ENCODE results near the gene ADCY3. TPM values are rescaled to one million over a fixed set of nuclear protein-coding genes. Genes with fewer than 3 reads are reported as not detected.

Gene ADCY3
- total RNA-seq, 1 experiment from 2014 or later, result 71.1 TPM

- no peaks in the 10 kb centered on the region for H3K27me3 ChIP-seq (ENCODE audit: insufficient read depth, low read length)
- ATAC-seq, result no peak
Observed at GRCh38 chr2:24843330-24843860, 76.6 kb downstream of the ADCY3 start.

More at GRCh38 chr2:24843330-24843860, 76.6 kb downstream of the ADCY3 start:
- no peaks in the 10 kb centered on the region for H3K9me3 ChIP-seq (ENCODE audit: control insufficient read depth in 1 of 2, insufficient read depth in 1 of 2, low read depth in 1 of 2, low read length in 2 of 2)
- no peaks in the 10 kb centered on the region for H3K79me2 ChIP-seq (ENCODE audit: insufficient read depth, low read length)
- no peak overlapping the region for H3K27ac ChIP-seq (ENCODE audit: low read depth, low read length)
- H2AFZ ChIP-seq (ENCODE audit: low read depth, low read length, poor library complexity, severe bottlenecking), result no peak overlapping the region
- intact Hi-C loops (cut with micrococcal nuclease), result no loop called here
- POLR2A ChIA-PET, result no interaction called here
- no peak for DNase-seq (ENCODE audit: low read depth, low spot score)
- CTCF ChIA-PET, result no interaction called here
- H3K9ac ChIP-seq (ENCODE audit: low read length), result no peak overlapping the region
- H4K20me1 ChIP-seq (ENCODE audit: insufficient read depth), result no peaks in the 10 kb centered on the region
- H3K36me3 ChIP-seq (ENCODE audit: control insufficient read depth in 1 of 2, insufficient read depth in 2 of 2, low read length in 2 of 2), result no peaks in the 10 kb centered on the region; a peak in 1 of 4 replicates
- TF ChIP-seq CTCF (IDR thresholded peaks at IDR 0.05 in 2 of 3, conservative IDR thresholded peaks at IDR 0.05 in 1 of 3; ENCODE audit: borderline replicate concordance in 1 of 3, insufficient read depth in 1 of 3, low read depth in 2 of 3, low read length in 2 of 3) (no peak), JUND (IDR thresholded peaks at IDR 0.05) (no peak), ZBTB33 (IDR thresholded peaks at IDR 0.05; ENCODE audit: extremely low read depth, insufficient replicate concordance, low read length) (no peak)
- BruUV-seq (replicated peaks), result no TSS peak
- no peak overlapping the region for H3K4me3 ChIP-seq (replicated peaks in 1 of 2; ENCODE audit: low read depth in 1 of 2, low read length in 2 of 2)
- H3K9me2 ChIP-seq (ENCODE audit: insufficient read depth), result no peaks in the 10 kb centered on the region
- RAD21 ChIA-PET (ENCODE audit: low non-redundant PET in 1 of 2, low total read pairs in 2 of 2, uncharacterized antibody in 2 of 2, unreplicated experiment in 2 of 2), result no interaction called here
- no peak overlapping the region for H3K4me2 ChIP-seq (ENCODE audit: low read length)
- no peaks in the 10 kb centered on the region for H3K4me1 ChIP-seq (ENCODE audit: control insufficient read depth in 1 of 2, insufficient read depth in 2 of 2, low read length in 2 of 2)

Measured in HCT116 (cell line).